Mucosa of stomach (tissue), 1 donor: ENCODE data around the gene SEMA7A.

Experiments used
- H3K27me3 ChIP-seq: one replicate; pipeline ENCODE4 v1.7.0; 2013; ENCODE audit warnings: mild to moderate bottlenecking, low read length; ENCODE audit not compliant: control insufficient read depth, insufficient read depth
- H3K36me3 ChIP-seq: one replicate; pipeline ENCODE4 v1.7.0; 2013; ENCODE audit warnings: low read length; ENCODE audit not compliant: control insufficient read depth, insufficient read depth
- H3K4me1 ChIP-seq: one replicate; pipeline ENCODE4 v1.7.0; 2013; ENCODE audit warnings: mild to moderate bottlenecking, low read length; ENCODE audit not compliant: control insufficient read depth, insufficient read depth
- H3K4me3 ChIP-seq: one replicate; pipeline ENCODE4 v1.7.0; 2013; ENCODE audit warnings: low read length
- H3K9ac ChIP-seq: one replicate; pipeline ENCODE4 v1.7.0; 2013; ENCODE audit warnings: mild to moderate bottlenecking, low read length, moderate library complexity
- H3K9me3 ChIP-seq: one replicate; pipeline ENCODE4 v1.7.0; 2013; ENCODE audit warnings: mild to moderate bottlenecking, low read length, moderate library complexity; ENCODE audit not compliant: control insufficient read depth
- donor health status: Pancreatic carcinoma.

Gene SEMA7A

DNA sequence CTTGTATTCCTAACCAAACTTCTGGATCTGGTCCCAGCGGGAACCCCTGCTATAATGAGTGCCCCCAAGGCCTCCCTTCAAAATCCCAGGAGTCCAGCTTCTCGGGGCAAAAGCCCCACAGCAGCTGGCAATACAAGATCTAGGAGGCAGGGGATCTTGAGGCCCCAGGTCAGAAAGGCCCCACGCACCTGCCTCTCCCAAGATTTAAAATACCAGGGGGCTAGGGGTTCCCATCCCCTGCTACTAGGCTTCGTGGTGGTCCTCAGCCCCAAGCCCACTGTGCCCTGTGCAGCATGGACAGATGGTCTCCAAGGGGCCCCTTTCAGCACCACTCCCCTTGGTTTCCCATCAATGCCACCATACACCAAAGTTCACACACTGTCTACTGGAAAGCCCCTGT lies 50.5 kb downstream of the SEMA7A start:
- H3K9ac ChIP-seq: no peak overlapping the region
- H3K4me1 ChIP-seq: peaks cover 35% of the 10 kb centered on the region
- no peaks in the 10 kb centered on the region for H3K36me3 ChIP-seq

DNA sequence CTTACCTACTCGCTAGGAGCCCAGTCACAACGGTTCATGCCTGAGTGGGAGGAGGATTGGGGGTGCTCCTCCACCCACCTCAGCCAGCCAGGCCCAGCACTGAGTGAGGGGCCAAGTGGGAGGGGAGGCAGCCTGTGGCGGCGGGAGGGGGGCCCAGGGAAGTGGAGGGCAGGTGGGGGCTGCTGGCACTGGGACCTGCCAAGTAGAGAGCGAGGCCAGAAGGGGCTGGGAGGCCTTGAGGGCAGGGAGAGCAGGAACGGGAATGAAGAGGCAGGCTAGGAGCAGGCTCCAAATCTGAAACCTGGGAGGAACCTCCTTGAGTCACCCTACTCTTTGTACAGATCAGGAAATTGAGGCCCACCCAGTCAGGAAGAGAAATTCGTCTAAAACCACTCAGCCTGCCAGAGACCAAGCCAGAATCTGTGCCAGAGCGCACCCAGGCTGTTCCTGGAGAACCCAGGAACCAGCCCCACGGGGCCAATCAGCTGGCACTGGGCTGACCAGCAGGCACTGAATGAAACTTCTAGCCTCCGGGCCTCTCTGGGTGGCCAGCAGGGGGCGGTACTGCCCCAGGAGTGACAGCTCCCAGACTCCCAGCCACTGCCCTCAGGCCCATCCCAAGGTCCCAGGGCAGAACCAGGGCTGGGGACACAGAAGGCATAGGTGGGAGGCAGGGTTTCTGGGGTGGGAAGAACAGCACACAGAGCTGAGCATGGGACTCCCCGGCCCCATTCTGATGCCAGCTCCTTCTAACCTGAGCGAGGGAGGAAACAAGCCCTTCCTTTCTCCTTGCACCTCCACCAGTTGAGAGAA lies 51.5 kb downstream of the SEMA7A start:
- H3K27me3 ChIP-seq: no peaks in the 10 kb centered on the region

More for the DNA sequence above, 50.5 kb downstream of the SEMA7A start:
- H3K27me3 ChIP-seq: peaks cover 4% of the 10 kb centered on the region
- no peak overlapping the region for H3K4me3 ChIP-seq
- H3K9me3 ChIP-seq: no peaks in the 10 kb centered on the region

DNA sequence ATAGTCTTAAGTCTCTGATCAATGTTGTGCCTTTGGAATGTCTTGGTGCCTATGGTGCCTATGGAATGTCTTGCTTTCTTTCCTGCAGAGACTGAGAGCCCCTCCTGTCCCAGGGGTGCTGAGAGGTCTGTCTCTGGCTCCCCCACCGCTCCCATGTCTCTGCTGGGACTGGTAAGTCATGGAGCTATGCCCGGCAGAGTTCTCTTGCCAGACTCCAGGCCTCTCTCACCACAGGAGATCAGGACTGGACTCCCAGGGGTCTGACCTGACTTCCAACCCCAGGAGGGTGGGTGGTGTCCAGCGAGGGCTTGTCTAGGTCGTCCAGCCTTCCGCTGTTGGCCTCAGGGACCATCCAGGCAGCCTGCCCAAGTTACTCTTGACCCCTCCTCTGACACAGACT lies 52.3 kb downstream of the SEMA7A start:
- Histone ChIP-seq H3K36me3 (no peaks in the 10 kb centered on the region), H3K9me3 (no peaks in the 10 kb centered on the region), H3K4me1 (peaks cover 35% of the 10 kb centered on the region), H3K4me3 (no peak overlapping the region), H3K27me3 (no peaks in the 10 kb centered on the region), H3K9ac (no peak overlapping the region)

More for the DNA sequence above, 51.5 kb downstream of the SEMA7A start:
- H3K4me3 ChIP-seq: no peak overlapping the region
- peaks cover 35% of the 10 kb centered on the region for H3K4me1 ChIP-seq
- no peak overlapping the region for H3K9ac ChIP-seq
- H3K9me3 ChIP-seq: no peaks in the 10 kb centered on the region
- H3K36me3 ChIP-seq: no peaks in the 10 kb centered on the region

DNA sequence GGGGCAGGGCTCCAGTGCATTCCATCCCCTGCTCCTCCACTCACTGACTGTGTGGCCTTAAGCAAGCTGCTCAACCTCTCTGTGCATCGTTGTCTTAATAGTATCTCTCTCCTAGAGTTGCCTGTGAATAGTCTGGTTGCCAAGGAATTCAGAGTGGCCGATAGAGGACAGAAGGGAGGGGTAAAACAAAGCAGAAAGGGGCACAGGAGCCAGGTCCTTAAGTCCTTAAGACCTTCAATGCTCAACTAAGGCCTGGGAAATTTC lies 52.6 kb downstream of the SEMA7A start:
- no peak overlapping the region for H3K4me3 ChIP-seq
- no peaks in the 10 kb centered on the region for H3K27me3 ChIP-seq
- H3K4me1 ChIP-seq: peaks cover 35% of the 10 kb centered on the region
- no peaks in the 10 kb centered on the region for H3K36me3 ChIP-seq
- no peak overlapping the region for H3K9ac ChIP-seq
- no peaks in the 10 kb centered on the region for H3K9me3 ChIP-seq

DNA sequence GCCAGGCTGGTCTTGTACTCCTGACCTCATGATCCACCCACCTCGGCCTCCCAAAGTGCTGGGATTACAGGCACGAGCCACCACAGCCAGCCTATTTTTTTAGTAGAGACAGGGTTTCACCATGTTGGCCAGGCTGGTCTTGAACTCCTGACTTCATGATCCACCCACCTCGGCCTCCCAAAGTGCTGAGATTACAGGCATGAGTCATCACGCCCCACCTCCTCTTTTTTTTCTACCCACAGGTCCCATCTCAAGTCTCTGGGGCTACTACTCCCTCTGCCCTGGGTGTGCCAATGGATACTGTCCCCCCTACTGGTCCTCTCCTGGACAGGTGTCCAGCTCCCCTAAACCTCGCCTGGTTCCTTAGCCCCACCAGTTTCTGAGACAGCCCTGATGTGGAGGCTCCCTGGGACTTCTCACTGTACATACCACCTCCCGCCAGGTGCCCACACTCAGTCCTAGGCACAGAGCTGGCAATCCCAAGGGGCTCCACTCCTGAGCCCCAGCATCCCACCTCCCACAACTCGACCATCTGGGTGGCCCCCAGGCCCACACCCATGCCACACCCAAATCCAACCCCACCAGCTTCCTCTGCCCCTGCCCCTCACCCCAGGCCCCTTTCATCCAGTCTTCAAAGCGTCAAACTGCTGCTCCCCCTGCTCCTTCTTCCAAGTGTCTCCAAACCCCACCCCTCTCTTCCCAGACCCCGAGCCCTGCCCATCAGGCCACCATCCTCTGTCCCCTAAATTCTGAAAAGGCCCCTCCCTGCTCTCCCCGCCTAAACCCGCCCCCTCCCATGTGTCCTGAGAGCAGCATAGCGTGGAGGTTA lies 53.2 kb downstream of the SEMA7A start:
- H3K9ac ChIP-seq: no peak overlapping the region
- peaks cover 34% of the 10 kb centered on the region for H3K4me1 ChIP-seq

DNA sequence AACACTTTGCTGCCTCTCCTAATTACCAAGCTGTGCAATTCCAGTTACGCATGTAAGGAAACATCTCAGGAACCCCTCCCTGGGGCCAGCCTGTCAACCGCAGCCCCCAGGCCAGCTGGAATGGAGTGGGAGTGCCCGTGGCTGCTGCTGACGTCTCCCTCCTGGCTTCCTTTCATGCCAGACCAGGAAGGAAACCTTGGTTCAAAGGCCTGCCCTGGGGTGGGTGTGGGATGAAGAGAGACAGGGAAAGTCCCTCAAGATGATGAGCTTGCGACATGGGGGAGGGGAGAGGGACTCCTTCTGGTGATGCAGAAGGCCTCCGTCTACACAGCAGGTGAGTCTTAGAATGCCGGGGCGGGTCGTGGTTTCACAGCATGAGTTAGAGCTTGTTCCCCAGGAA lies 54.9 kb downstream of the SEMA7A start:
- Histone ChIP-seq H3K4me1 (peaks cover 33% of the 10 kb centered on the region), H3K27me3 (no peaks in the 10 kb centered on the region), H3K4me3 (no peak overlapping the region)

More for the DNA sequence above, 53.2 kb downstream of the SEMA7A start:
- no peak overlapping the region for H3K4me3 ChIP-seq
- no peaks in the 10 kb centered on the region for H3K27me3 ChIP-seq
- no peaks in the 10 kb centered on the region for H3K36me3 ChIP-seq
- H3K9me3 ChIP-seq: no peaks in the 10 kb centered on the region

DNA sequence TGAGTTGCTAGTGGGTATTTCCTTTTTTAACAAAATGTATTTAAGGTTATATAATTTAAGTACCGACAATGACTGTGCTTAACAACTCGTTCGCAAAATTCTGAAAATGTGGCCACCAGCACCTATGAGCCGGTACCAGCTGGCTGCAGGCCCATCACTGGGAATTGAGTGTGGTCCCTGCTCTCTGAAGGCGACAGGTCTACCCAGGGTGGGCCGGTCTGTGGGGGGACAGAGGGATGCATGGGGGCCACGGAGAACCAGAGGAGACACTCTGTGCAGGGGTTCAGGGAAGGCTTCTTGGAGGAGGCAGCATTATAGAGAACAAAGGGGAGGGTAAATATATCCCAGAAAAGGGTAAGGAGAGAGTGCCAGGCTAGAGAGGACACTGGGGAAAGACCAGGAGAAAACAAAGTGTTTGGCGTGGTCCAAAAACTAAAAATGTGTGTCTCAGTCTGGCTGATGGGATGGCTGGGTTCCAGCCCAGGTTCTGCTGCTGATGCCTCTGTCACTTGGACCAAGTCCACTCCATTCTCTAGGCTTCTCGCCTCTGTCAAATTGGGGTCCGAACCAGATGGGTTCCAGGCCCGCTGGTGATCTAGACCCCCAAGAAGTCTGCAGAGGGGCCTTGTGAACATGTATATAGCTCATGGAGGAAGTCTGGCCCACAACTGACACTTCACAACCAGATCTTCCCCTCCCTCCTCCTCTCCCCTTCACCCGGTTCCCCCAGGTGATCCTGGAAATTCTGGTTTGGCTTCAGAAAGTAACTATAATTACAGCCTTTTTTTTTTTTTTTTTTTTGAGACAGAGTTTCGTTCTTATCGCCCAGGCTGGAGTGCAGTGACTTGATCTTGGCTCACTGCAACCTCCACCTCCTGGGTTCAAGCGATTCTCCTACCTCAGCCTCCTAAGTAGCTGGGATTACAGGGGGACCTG lies 55.7 kb downstream of the SEMA7A start:
- Histone ChIP-seq H3K9me3 (no peaks in the 10 kb centered on the region), H3K27me3 (peaks cover 4% of the 10 kb centered on the region), H3K9ac (no peak overlapping the region), H3K4me1 (peaks cover 31% of the 10 kb centered on the region), H3K4me3 (no peak overlapping the region), H3K36me3 (no peaks in the 10 kb centered on the region)

More for the DNA sequence above, 54.9 kb downstream of the SEMA7A start:
- H3K9ac ChIP-seq: no peak overlapping the region
- no peaks in the 10 kb centered on the region for H3K9me3 ChIP-seq
- H3K36me3 ChIP-seq: no peaks in the 10 kb centered on the region

DNA sequence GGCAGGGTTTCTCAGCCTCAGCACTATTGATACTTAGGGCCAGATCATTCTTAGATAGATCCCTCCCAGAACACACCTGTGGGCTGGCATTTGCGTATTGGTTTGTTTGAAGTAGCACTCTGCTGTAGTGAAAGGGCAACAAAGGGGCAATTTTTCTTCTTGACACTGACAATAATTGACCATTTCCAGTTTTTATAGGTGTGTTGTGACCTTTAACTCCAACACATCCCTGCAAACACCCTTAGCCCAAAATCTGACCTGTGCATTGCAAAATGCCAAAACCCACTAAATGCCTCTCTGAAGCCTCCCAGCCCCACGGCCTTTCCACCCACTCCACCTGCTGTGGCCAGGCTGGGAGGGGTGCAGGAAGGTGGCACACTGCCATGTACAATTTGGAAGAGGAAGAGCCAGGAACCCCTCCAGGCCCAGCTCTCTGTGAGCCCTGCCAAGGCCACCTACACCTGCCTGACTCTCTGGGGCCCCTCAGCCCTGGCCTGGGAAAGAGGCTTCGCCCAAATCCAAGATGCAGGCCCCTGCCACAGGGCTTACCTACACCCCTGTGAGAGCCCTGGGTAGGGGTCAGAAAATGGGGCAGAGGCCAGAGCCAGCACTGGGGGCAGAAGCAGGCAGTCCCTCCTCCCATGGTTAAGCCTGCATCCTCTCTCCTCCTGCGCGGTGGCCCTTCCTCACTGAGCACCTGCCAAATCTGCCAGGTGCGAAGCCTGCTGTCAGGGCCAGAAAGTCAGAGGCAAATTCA lies 56.8 kb downstream of the SEMA7A start:
- H3K9ac ChIP-seq: no peak overlapping the region
- no peaks in the 10 kb centered on the region for H3K36me3 ChIP-seq
- no peaks in the 10 kb centered on the region for H3K9me3 ChIP-seq
- H3K4me3 ChIP-seq: no peak overlapping the region
- H3K27me3 ChIP-seq: peaks cover 7% of the 10 kb centered on the region
- H3K4me1 ChIP-seq: peaks cover 20% of the 10 kb centered on the region

DNA sequence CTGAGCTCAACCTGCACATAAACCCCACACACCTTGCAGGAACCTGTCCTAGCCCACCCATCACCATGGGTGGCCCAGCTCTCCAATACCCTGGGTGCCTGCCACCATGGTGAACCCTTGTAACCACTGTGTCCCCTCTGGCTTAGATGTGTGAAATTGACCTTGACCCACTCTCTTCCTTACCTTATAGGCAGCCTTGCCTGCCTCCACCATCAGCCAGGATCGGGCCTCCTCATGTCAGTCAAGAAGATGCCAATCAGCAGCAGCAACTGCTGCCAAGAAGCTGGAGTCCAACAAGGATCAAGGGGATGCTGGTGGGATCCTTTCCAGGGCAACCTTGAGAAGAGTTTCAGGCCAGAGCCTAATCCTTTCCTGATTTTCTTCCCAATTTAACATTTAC lies 57.5 kb downstream of the SEMA7A start:
- no peak overlapping the region for H3K9ac ChIP-seq
- peaks cover 7% of the 10 kb centered on the region for H3K27me3 ChIP-seq
- peaks cover 19% of the 10 kb centered on the region for H3K4me1 ChIP-seq
- H3K4me3 ChIP-seq: no peak overlapping the region
- H3K9me3 ChIP-seq: no peaks in the 10 kb centered on the region
- no peaks in the 10 kb centered on the region for H3K36me3 ChIP-seq

DNA sequence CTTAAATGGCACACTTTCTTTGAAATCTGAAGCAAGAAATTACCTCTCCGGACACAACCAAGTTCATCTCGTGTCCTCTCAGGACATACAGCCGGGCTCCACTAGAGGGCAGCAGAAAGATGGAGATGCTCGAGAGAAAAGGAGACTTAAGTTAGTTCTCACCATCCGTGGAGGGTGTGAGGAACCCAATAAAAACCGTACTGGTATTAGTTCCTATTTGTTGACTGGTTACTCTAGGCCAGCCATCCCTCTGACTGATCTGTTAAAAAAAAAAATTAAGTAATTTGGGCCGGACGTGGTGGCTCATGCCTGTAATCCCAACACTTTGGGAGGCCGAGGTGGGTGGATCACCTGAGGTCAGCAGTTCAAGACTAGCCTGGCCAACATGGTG lies 58.5 kb downstream of the SEMA7A start:
- no peak overlapping the region for H3K9ac ChIP-seq
- no peak overlapping the region for H3K4me3 ChIP-seq
- H3K4me1 ChIP-seq: peaks cover 19% of the 10 kb centered on the region
- H3K36me3 ChIP-seq: no peaks in the 10 kb centered on the region
- H3K27me3 ChIP-seq: peaks cover 7% of the 10 kb centered on the region
- no peaks in the 10 kb centered on the region for H3K9me3 ChIP-seq

DNA sequence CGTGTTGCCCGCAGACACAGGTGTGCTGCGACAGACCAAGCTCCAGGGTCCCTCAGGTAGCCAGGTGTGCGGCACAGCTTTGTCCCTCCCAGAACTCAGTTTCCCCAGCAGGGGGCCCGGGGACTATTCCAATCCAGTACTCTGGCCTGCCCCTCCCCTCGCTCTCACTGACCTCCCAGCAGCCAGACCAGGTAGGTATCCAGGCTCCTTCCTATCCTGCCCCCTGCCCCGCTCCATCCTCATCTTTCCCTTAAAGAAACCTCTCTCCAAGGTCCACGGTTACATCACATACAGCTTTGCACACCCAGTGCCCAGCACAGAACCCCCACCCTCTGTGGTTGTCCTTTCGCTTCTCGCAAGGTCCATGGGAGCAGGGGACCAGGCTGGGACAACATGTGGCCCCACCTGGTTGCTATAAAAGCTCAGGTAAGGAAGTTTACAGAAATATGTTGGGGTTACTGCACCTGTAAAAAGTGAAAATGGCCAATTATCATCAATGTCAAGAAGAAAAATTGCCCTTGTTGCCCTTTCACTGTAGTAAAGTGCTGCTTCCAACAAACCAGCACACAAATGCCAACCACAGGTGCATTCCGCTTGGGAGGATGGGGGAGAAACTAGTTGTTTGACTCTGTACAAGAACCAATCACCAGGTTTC lies 59.0 kb downstream of the SEMA7A start:
- Histone ChIP-seq H3K4me3 (no peak overlapping the region), H3K36me3 (no peaks in the 10 kb centered on the region), H3K9me3 (no peaks in the 10 kb centered on the region), H3K9ac (no peak overlapping the region), H3K4me1 (peaks cover 19% of the 10 kb centered on the region), H3K27me3 (peaks cover 7% of the 10 kb centered on the region)
